MCF 10A (cell line): ENCODE measurements around the gene ITGB5. TPM values are rescaled to one million over a fixed set of nuclear protein-coding genes. Genes with fewer than 3 reads are reported as not detected.
A peak's percentile ranks its signal among the peaks of the same experiment; 100 is the strongest.

Experiments used
- BruUV-seq: library from RNA; stranded (reverse); fragments of 400-500 nt; replicated peaks from 2 replicates; lab custom pipeline; 2021; lab: Mats Ljungman, UMichigan
- CTCF ChIA-PET: fragments of 300-600 bp; sonication (Branson Sonifier 250); formaldehyde crosslinking; extraction: SDS; loops from one replicate; lab custom pipeline; 2021; ENCODE audit warnings: antibody characterized with exemption, inconsistent platforms; lab: Yijun Ruan, JAX
- POLR2A ChIA-PET: fragments of 300-600, 350-650 bp; sonication (Branson Sonifier 250); formaldehyde crosslinking; extraction: SDS; loops from one replicate; lab custom pipeline; 2020; ENCODE audit warnings: antibody characterized with exemption, inconsistent platforms; lab: Yijun Ruan, JAX
- DNase-seq: peaks from one replicate; pipeline ENCODE4 v3.0.0-alpha.2; 2018; ENCODE audit not compliant: unreplicated experiment
- H3K27ac Mint-ChIP-seq: one replicate; pipeline ENCODE4 v1.8.0; 2022; ENCODE audit warnings: mild to moderate bottlenecking, low read depth, mixed read lengths; ENCODE audit not compliant: unreplicated experiment
- H3K27me3 Mint-ChIP-seq: one replicate; pipeline ENCODE4 v1.8.0; 2022; ENCODE audit warnings: mixed read lengths; ENCODE audit not compliant: insufficient read depth, unreplicated experiment
- H3K36me3 Mint-ChIP-seq: one replicate; pipeline ENCODE4 v1.8.0; 2022; ENCODE audit warnings: mild to moderate bottlenecking, moderate library complexity, mixed read lengths; ENCODE audit not compliant: insufficient read depth, unreplicated experiment
- H3K4me1 Mint-ChIP-seq: one replicate; pipeline ENCODE4 v1.8.0; 2022; ENCODE audit warnings: mixed read lengths; ENCODE audit not compliant: insufficient read depth, unreplicated experiment
- H3K4me3 Mint-ChIP-seq: one replicate; pipeline ENCODE4 v1.8.0; 2022; ENCODE audit warnings: mild to moderate bottlenecking, moderate library complexity, mixed read lengths; ENCODE audit not compliant: unreplicated experiment
- H3K9me3 Mint-ChIP-seq: one replicate; pipeline ENCODE4 v1.8.0; 2022; ENCODE audit warnings: mixed read lengths; ENCODE audit not compliant: unreplicated experiment
- intact Hi-C: fragments of 100-400 bp; cut with micrococcal nuclease; formaldehyde crosslinking; loops from 2 replicates; pipeline ENCODE4 v1.14.1; 2022
- total RNA-seq: library from RNA; stranded (reverse); gene quantifications from 2 replicates; pipeline ENCODE4 v1.2.3, GENCODE V29; 2022
- TF ChIP-seq, protein P1 (sequence below): fragments of 200-600 bp; IDR thresholded peaks from one replicate; pipeline ENCODE4 v1.8.0; 2022; ENCODE audit warnings: antibody characterized with exemption, mild to moderate bottlenecking; ENCODE audit not compliant: unreplicated experiment

ITGB5 gene
- total RNA-seq, 1 experiment from 2014 or later: 101 TPM

DNA sequence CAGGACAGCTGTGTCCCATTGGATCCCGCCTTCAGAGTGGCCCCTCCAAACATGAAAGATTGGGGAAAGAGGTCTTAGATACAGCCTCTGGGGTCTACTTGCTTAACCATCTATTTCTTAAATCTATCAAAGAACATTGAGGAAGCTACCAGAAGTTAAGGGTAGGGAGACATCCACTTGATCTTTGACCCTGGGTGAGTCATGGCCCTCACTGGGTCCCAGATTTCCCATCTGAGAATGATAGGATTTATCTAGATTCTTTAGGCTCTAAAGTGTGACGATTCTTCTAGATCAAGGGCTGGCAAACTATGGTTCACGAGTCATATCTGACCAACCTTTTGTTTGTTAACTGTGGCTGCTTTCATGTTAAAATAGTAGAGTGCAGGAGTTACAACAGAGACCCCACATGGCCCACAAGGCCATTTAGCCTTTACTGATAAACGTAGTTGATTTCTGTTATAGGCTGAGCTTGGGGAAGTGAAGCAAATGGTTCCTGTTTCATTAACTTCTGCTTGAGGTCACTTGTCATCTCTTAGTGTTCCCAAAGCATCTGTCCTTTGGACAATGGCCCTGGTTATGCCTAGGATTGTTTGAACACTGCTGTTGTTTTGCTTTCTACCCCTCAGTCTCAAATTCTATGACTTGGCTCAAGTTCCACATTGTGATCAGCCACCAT, 39.4 kb upstream of the ITGB5 start:
- CTCF ChIA-PET: interaction anchor here (0.6 to 3.1 kb wide), 11 partner anchors 8 to 1141 kb away, joined by 3 to 26 read pairs (median 8); no protein-coding TSS in a partner anchor
- TF ChIP-seq, protein P1, sequence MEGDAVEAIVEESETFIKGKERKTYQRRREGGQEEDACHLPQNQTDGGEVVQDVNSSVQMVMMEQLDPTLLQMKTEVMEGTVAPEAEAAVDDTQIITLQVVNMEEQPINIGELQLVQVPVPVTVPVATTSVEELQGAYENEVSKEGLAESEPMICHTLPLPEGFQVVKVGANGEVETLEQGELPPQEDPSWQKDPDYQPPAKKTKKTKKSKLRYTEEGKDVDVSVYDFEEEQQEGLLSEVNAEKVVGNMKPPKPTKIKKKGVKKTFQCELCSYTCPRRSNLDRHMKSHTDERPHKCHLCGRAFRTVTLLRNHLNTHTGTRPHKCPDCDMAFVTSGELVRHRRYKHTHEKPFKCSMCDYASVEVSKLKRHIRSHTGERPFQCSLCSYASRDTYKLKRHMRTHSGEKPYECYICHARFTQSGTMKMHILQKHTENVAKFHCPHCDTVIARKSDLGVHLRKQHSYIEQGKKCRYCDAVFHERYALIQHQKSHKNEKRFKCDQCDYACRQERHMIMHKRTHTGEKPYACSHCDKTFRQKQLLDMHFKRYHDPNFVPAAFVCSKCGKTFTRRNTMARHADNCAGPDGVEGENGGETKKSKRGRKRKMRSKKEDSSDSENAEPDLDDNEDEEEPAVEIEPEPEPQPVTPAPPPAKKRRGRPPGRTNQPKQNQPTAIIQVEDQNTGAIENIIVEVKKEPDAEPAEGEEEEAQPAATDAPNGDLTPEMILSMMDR: no peak
- no TSS peak for BruUV-seq
- Mint-ChIP-seq H3K36me3 (no peaks in the 10 kb centered on the region), H3K9me3 (no peaks in the 10 kb centered on the region), H3K27ac (no peak overlapping the region), H3K4me1 (peaks cover 8% of the 10 kb centered on the region), H3K4me3 (no peak overlapping the region), H3K27me3 (no peaks in the 10 kb centered on the region)
- POLR2A ChIA-PET: no interaction called here
- no peak for DNase-seq
- intact Hi-C loops: loop anchor here (5.0 kb wide), 1 partner anchor 226 kb away; no protein-coding TSS in a partner anchor

DNA sequence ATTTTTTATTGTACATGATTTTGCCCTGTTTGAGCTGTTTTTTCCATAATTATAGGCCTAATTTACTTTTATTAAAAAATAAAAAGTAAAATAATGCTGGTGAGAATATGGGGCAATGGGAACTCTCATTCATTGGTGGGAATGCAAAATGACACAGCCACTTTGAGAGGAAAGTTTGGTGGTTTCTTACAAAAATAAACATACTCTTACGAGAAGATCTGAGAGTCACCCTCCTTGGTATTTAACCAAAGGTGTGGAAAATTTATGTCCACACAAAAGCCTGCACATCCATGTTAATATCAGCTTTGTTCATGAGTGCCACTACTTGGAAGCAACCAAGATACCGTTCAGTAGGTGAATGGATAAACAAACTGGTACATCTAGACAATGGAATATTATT, 37.6 kb upstream of the ITGB5 start:
- BruUV-seq: no TSS peak
- intact Hi-C loops: loop anchor here (5.0 kb wide), 1 partner anchor 228 kb away; no protein-coding TSS in a partner anchor
- Mint-ChIP-seq H3K27me3 (peaks cover 4% of the 10 kb centered on the region), H3K4me1 (peaks cover 8% of the 10 kb centered on the region), H3K4me3 (no peak overlapping the region), H3K27ac (no peak overlapping the region), H3K9me3 (no peaks in the 10 kb centered on the region), H3K36me3 (no peaks in the 10 kb centered on the region)
- TF ChIP-seq, protein P1: no peak
- ChIA-PET CTCF (interaction anchor here (0.6 to 1.8 kb wide), 7 partner anchors 8 to 808 kb away, joined by 4 to 7 read pairs (median 4); partner anchors contain the start of gene MUC13), POLR2A (no interaction called here)
- DNase-seq: no peak

DNA sequence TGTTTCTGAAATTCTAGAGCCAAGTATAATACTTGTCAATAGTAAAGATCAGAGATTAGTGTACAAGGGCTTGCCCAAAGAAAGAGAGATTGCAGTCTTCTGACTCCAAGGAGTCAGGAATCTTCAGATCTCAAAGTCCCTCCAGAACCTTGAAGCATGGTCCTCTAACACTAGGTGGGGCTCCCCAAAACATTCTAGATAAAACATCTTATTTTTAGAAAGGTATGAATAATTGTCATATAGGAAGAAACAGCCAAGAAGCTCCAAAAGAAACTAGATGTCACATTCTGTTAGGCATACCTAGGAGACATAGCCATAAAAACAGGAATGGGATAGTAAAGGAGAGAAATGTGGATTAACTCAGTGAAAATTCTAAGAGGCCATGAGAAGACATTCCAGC, 36.7 kb upstream of the ITGB5 start:
- TF ChIP-seq, protein P1: peak; percentile 15
- ChIA-PET CTCF (interaction anchor here (0.5 to 1.8 kb wide), 7 partner anchors 9 to 513 kb away, joined by 3 to 5 read pairs (median 4); partner anchors contain the start of gene MUC13), POLR2A (no interaction called here)
- peaks cover 8% of the 10 kb centered on the region for H3K4me1 Mint-ChIP-seq
- H3K36me3 Mint-ChIP-seq: no peaks in the 10 kb centered on the region
- peak; percentile 17 for DNase-seq
- BruUV-seq: no TSS peak
- no peak overlapping the region for H3K27ac Mint-ChIP-seq
- no peak overlapping the region for H3K4me3 Mint-ChIP-seq
- peaks cover 13% of the 10 kb centered on the region for H3K27me3 Mint-ChIP-seq
- no peaks in the 10 kb centered on the region for H3K9me3 Mint-ChIP-seq
- intact Hi-C loops: no loop called here

DNA sequence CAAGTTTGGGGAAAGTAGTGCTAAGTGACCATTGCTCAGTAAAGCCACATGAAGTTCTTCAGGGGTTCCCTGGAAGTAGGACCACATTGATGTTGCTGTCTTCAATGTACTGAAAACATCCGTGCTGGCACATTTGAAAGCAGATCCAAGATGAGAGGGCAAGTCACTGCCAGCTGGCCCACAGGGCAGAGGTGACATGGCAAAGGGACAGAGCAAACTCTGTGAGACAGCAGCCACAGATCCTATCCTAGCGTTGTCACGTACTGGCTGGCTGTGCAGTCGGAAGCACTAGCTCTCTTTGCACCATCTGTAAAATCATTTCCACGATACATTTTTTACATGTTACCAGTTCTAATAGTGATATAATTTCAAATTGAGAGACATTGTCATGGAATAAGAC, 33.6 kb upstream of the ITGB5 start:
- H3K36me3 Mint-ChIP-seq: no peaks in the 10 kb centered on the region
- peaks cover 8% of the 10 kb centered on the region for H3K4me1 Mint-ChIP-seq
- H3K27me3 Mint-ChIP-seq: peaks cover 21% of the 10 kb centered on the region
- no TSS peak for BruUV-seq
- ChIA-PET POLR2A (no interaction called here), CTCF (interaction anchor here (1.5 kb wide), 1 partner anchor 153 kb away, joined by 3 read pairs; no protein-coding TSS in a partner anchor)
- intact Hi-C loops: no loop called here
- DNase-seq: no peak
- TF ChIP-seq, protein P1: no peak
- no peak overlapping the region for H3K27ac Mint-ChIP-seq
- no peaks in the 10 kb centered on the region for H3K9me3 Mint-ChIP-seq
- no peak overlapping the region for H3K4me3 Mint-ChIP-seq
